Activated CD8-positive, alpha-beta T cell treated with anti-CD3 and anti-CD28 coated beads for 36 hours (primary cell): ENCODE measurements around the gene KHNYN. TPM values are rescaled to one million over a fixed set of nuclear protein-coding genes. Genes with fewer than 3 reads are reported as not detected.

ENCODE experiments used
- ATAC-seq: fragments of 200-7000 bp; cut with Tn5 transposase; one replicate; pipeline ENCODE4 v1.10.0; 2021; ENCODE audit warnings: mild to moderate bottlenecking, moderate library complexity
- CTCF ChIA-PET: fragments of 350-600 bp; sonication (Branson Sonifier 250); formaldehyde crosslinking; loops from one replicate; lab custom pipeline; 2021; ENCODE audit warnings: antibody characterized with exemption; lab: Charles Lee
- POLR2A ChIA-PET: fragments of 350-600 bp; sonication (Branson Sonifier 250); formaldehyde crosslinking; loops from one replicate; lab custom pipeline; 2021; ENCODE audit warnings: antibody characterized with exemption; lab: Charles Lee
- DNase-seq: peaks from one replicate; pipeline ENCODE4 v3.0.0-alpha.2; 2020
- H3K27ac Mint-ChIP-seq: one replicate; pipeline ENCODE4 v1.8.0; 2021; ENCODE audit warnings: mild to moderate bottlenecking, mixed read lengths
- H3K27me3 Mint-ChIP-seq: one replicate; pipeline ENCODE4 v1.8.0; 2021; ENCODE audit warnings: mixed read lengths
- H3K36me3 Mint-ChIP-seq: one replicate; pipeline ENCODE4 v1.8.0; 2021; ENCODE audit warnings: low read depth, mixed read lengths
- H3K4me1 Mint-ChIP-seq: one replicate; pipeline ENCODE4 v1.8.0; 2021; ENCODE audit warnings: low read depth, mixed read lengths
- H3K4me3 Mint-ChIP-seq: one replicate; pipeline ENCODE4 v1.8.0; 2021; ENCODE audit warnings: mild to moderate bottlenecking, moderate library complexity, mixed read lengths
- H3K9me3 Mint-ChIP-seq: one replicate; pipeline ENCODE4 v1.8.0; 2021; ENCODE audit warnings: mixed read lengths
- intact Hi-C: fragments of 100-400 bp; cut with micrococcal nuclease; formaldehyde crosslinking; loops from one replicate; pipeline ENCODE4 v1.10.0; 2022
- total RNA-seq, 2 experiments: library from RNA; stranded (reverse); gene quantifications; one replicate each; pipeline ENCODE4 v1.2.3, GENCODE V29; 2021
- TF ChIP-seq, protein P1 (sequence below): fragments of 200-600 bp; IDR thresholded peaks from one replicate; pipeline ENCODE4 v1.8.0; 2022; ENCODE audit warnings: antibody characterized with exemption, mild to moderate bottlenecking

Gene KHNYN
- total RNA-seq, 2 experiments from 2014 or later, result 47.5 to 51.7 TPM

DNA sequence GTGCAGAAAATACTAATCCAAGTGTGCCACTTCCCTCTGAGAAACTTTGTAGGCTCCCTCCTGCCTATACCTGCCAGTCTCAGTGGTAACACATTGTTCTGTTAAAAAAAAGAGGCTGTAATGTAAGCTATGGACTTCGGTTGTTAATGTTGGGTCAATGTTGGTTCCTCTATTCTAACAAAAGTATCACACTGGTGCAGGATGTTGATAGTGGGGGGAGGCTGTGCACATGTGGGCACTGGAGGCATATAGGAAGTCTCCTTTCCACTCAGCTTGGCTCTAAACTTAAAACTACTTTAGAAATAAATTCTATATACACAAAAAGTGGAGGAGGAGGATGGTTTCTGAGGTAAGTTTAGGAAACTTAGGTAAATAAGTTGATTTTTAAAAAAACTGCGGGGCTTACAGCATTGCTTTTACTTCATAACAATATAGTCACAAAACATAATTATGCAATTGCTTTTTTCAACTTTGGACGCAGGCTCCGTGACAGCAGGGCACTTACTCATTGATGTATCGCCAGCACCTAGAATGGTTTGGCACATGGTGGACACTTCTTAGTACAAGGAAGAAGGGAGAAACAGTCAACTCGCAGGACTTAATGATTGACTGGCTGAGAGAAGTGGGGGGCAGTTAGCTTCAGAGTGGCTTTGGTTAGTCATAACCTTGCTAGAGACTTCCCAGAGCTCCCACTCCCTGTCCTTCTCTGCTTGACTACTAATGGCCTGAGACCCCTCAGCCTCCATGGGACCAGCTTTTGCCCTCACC lies 38.9 kb upstream of the KHNYN start:
- Mint-ChIP-seq H3K4me1 (no peaks in the 10 kb centered on the region), H3K9me3 (no peaks in the 10 kb centered on the region), H3K36me3 (no peaks in the 10 kb centered on the region), H3K27ac (no peak overlapping the region), H3K4me3 (no peak overlapping the region), H3K27me3 (peaks cover 12% of the 10 kb centered on the region)
- ChIA-PET POLR2A (interaction anchor here (0.9 kb wide), 1 partner anchor 12 kb away, joined by 3 read pairs; no protein-coding TSS in a partner anchor), CTCF (no interaction called here)
- intact Hi-C loops, result no loop called here
- TF ChIP-seq, protein P1, sequence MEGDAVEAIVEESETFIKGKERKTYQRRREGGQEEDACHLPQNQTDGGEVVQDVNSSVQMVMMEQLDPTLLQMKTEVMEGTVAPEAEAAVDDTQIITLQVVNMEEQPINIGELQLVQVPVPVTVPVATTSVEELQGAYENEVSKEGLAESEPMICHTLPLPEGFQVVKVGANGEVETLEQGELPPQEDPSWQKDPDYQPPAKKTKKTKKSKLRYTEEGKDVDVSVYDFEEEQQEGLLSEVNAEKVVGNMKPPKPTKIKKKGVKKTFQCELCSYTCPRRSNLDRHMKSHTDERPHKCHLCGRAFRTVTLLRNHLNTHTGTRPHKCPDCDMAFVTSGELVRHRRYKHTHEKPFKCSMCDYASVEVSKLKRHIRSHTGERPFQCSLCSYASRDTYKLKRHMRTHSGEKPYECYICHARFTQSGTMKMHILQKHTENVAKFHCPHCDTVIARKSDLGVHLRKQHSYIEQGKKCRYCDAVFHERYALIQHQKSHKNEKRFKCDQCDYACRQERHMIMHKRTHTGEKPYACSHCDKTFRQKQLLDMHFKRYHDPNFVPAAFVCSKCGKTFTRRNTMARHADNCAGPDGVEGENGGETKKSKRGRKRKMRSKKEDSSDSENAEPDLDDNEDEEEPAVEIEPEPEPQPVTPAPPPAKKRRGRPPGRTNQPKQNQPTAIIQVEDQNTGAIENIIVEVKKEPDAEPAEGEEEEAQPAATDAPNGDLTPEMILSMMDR, result no peak
- ATAC-seq, result no peak
- no peak for DNase-seq

DNA sequence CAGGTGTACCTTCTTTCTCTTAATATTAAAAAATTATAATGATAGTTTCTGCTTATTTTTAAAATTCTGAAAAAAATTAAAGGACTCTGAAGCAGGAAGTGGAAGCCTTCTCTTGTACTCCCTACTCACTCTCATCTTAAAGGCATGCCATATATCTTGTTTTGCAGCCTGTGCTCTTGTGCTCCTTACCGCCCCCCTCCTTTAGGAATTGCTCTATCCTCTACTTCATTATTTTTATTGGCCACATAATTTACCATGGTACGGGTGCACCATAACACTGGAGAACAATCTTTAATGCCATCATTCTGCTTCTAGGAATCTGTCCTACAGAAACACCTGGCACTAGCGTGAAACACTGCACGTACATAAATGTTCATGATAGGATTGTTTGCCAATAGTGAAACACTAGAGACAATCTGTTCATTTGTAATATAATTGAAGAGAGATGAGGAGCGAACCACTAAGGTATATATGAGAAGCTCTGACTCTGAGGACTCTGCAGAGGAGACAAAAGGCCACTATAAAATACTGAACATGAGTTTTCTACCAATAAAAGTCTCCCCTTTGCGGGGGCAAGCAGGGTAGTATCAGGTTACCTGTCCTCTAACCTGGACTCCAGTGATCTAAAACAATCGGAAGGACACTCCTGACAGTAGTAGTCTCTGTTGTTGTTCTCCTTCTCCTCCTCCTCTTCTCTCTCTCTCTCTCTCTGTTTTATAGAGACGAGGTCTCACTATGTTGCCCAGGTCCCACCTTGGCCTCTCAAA lies 37.2 kb upstream of the KHNYN start:
- DNase-seq, result no peak
- H3K27me3 Mint-ChIP-seq, result peaks cover 12% of the 10 kb centered on the region
- CTCF ChIA-PET, result interaction anchor here (1.2 kb wide), 1 partner anchor 59 kb away, joined by 3 read pairs; no protein-coding TSS in a partner anchor
- H3K27ac Mint-ChIP-seq, result no peak overlapping the region
- POLR2A ChIA-PET, result no interaction called here
- no peaks in the 10 kb centered on the region for H3K9me3 Mint-ChIP-seq
- no peak for ATAC-seq
- intact Hi-C loops, result no loop called here
- H3K4me3 Mint-ChIP-seq, result no peak overlapping the region
- TF ChIP-seq, protein P1, result no peak
- no peaks in the 10 kb centered on the region for H3K4me1 Mint-ChIP-seq
- H3K36me3 Mint-ChIP-seq, result no peaks in the 10 kb centered on the region

DNA sequence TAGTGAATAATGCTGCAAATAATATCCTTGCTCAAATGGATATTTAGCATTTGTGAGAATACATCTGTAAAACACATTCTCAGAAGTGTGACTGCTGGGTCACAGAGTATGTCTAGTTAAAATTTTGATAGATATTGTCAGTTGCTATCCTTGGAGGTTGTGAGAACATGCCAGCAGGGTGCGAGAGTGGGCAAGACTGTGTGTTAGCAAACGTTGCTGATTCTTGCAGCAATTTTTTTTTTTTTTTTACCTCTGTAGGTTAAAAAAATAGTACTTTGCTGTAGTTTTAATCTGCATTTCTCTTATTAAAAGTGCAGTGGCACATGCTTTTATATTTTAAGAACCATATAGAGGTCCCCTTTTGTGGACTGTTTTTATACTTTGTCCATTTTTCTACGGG lies 35.5 kb upstream of the KHNYN start:
- intact Hi-C loops, result no loop called here
- Mint-ChIP-seq H3K9me3 (no peaks in the 10 kb centered on the region), H3K4me1 (no peaks in the 10 kb centered on the region), H3K36me3 (no peaks in the 10 kb centered on the region), H3K27ac (no peak overlapping the region), H3K4me3 (no peak overlapping the region), H3K27me3 (peaks cover 12% of the 10 kb centered on the region)
- ChIA-PET CTCF (interaction anchor here (3.6 kb wide), 1 partner anchor 61 kb away, joined by 14 read pairs; no protein-coding TSS in a partner anchor), POLR2A (no interaction called here)
- DNase-seq, result no peak
- no peak for ATAC-seq
- TF ChIP-seq, protein P1, result no peak

DNA sequence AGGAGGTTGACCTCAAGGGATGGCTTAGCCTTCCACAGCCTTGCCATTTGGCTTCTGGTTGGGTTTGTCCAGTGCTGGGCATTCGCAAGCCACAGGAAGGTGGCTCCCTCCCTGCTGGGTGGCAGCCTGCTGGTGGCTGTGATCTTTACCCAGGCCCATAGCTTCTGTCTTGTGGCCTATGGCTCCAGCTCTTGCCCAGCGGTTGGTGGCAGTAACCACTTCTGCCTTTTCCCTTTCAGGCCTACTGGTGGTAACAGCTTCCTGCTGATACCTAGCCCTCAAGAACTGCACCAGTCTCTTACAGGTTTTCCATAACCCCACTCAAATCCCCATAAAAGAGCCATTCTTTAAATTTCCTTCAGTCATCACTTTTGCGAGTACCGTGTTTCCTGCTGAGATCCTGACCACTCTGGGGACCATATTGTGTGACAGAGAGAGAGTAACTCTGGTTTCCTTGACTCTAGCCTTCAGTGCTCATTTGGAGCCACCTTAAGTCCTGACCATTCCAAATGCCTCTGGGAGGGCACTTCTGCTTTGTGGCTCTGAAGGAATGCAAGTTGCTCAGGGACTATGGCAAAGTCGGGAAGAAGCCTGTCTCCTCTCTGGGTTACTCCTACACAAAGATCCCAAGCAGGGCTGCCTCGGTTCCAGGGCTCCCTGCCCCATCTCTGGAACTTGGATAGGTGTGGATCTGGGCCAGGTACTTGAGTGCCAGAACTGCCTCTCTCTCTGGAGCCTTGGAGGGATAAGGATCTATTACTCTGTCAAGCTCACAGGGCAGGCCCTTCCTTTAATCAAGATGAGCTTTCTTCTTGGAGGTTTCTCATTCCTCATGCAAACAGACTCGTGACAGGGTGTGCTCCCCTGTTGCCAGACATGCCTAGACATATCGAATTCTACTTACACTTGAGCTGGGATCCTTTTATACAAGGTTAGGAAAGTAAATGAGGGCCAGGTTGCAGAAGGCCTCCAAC lies 33.9 kb upstream of the KHNYN start:
- DNase-seq (no peak), ATAC-seq (no peak)
- Mint-ChIP-seq H3K36me3 (no peaks in the 10 kb centered on the region), H3K9me3 (no peaks in the 10 kb centered on the region), H3K4me1 (peaks cover 3% of the 10 kb centered on the region), H3K4me3 (no peak overlapping the region), H3K27me3 (peaks cover 14% of the 10 kb centered on the region), H3K27ac (no peak overlapping the region)
- TF ChIP-seq, protein P1, result no peak
- intact Hi-C loops, result no loop called here
- POLR2A ChIA-PET, result no interaction called here
- CTCF ChIA-PET, result interaction anchor here (1.0 to 3.6 kb wide), 3 partner anchors 23 to 63 kb away, joined by 3 to 14 read pairs (median 10); no protein-coding TSS in a partner anchor
